BLaER1 (cell line): ENCODE measurements around the gene MACROH2A1.

ENCODE experiments used
- H3K27ac ChIP-seq: shearing (Covaris generic); formaldehyde crosslinking; 2 replicates; pipeline ENCODE4 v1.8.1; 2022
- H3K27me3 ChIP-seq: shearing (Covaris generic); formaldehyde crosslinking; 2 replicates; pipeline ENCODE4 v1.8.1; 2022
- H3K36me3 ChIP-seq: shearing (Covaris generic); formaldehyde crosslinking; 2 replicates; pipeline ENCODE4 v1.8.1; 2022
- H3K4me1 ChIP-seq: shearing (Covaris generic); formaldehyde crosslinking; 2 replicates; pipeline ENCODE4 v1.8.1; 2022
- H3K4me2 ChIP-seq: shearing (Covaris generic); formaldehyde crosslinking; 2 replicates; pipeline ENCODE4 v1.8.1; 2022
- H3K4me3 ChIP-seq: shearing (Covaris generic); formaldehyde crosslinking; 2 replicates; pipeline ENCODE4 v1.8.1; 2022
- H3K9ac ChIP-seq: shearing (Covaris generic); formaldehyde crosslinking; 2 replicates; pipeline ENCODE4 v1.8.1; 2022
- H3K9me3 ChIP-seq: shearing (Covaris generic); formaldehyde crosslinking; 2 replicates; pipeline ENCODE4 v1.8.1; 2022
- H4K20me1 ChIP-seq: shearing (Covaris generic); formaldehyde crosslinking; 2 replicates; pipeline ENCODE4 v1.8.1; 2022
- Cebpa-rat ChIP-seq: shearing (Covaris generic); IDR thresholded peaks from 2 replicates; pipeline ENCODE4 v1.8.1; 2022

MACROH2A1 gene

DNA sequence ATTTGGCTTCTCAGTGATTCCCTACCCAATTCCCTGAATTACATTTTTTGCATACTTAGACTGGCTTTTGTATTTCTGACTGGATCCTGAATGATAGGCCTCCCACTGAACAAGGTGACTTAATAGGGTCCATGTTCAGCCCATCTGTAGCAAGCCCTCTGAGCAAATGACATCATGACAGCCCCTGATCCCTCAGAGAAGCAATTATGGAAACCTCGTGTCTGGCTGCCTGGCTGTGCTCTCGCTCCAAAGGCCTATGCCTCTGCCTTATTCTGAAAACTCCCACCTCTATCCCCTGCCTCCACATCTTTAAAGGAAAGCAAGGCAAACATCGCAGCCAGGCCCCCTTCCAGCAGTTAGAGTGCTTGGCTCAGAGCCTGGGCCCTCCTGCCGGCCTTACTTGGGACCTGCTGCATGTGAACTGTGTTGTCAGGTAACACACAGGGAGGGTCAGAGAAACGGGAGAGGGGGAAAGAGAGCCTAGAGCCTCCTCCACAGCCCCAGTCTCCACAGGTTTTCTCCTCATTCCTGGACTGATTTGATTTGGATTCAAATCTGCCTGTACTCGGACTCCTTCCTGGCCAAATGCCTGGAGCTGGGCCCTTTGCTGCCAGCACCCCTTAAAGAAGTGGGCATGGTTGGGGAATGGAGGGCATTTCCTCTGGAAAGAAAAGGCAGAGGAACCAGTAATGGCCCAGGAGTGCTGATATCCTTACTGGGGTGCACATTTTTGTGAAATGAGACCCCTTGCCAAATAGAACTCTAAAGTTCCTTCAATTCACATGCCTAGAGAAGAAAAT lies 44.3 kb upstream of the MACROH2A1 start:
- H3K27me3 ChIP-seq: no peaks in the 10 kb centered on the region
- H3K4me2 ChIP-seq: peak overlapping the region; percentile 95
- H3K4me3 ChIP-seq: no peak overlapping the region
- H3K9ac ChIP-seq: peak overlapping the region; percentile 73
- peak overlapping the region; percentile 93 for H3K27ac ChIP-seq
- no peaks in the 10 kb centered on the region for H4K20me1 ChIP-seq
- H3K9me3 ChIP-seq: no peaks in the 10 kb centered on the region
- H3K4me1 ChIP-seq: peaks cover 100% of the 10 kb centered on the region
- TF ChIP-seq Cebpa-rat: no peak
- no peaks in the 10 kb centered on the region for H3K36me3 ChIP-seq

DNA sequence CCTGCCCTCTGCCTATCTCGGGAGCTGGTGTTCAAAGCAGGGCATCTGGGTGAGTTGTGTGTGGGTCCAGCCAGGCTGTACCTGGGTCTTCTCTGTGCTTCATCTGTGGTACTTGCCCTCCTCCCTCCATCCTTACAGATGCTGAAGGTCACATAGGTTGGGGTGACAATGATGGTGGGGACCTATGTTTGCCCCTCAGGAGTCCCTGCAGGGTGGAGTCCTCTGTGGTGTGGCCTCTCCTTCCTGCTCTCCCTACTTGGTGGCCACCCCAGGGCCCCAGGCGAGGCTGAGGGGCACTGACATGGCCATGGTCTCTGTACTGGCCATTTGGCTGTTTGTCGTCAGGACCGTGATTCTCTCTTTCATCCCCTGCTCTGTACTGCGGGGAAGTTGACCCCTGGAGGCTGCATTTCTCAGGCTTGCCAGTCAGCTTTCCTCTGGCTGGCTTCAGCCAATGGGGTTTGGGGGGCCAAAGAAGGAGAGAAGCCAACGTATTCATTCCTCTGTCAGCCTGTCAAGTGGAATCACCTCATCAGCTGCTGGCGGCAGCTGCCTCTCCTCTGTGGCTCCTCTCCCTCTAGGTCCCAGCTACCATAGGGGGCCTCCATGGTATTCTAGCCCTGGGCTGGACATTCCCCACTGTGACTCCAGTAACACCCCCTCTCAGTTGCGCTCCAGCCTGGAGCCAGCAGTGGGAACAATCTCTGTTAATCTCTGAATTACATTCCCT lies 43.6 kb upstream of the MACROH2A1 start:
- Histone ChIP-seq H3K4me1 (peaks cover 100% of the 10 kb centered on the region), H3K36me3 (no peaks in the 10 kb centered on the region), H4K20me1 (no peaks in the 10 kb centered on the region), H3K9me3 (no peaks in the 10 kb centered on the region), H3K27ac (peak overlapping the region; percentile 93), H3K4me3 (peak overlapping the region; percentile 13; the same call in 1 of the 2 replicates), H3K4me2 (peak overlapping the region; percentile 95), H3K27me3 (no peaks in the 10 kb centered on the region), H3K9ac (peak overlapping the region; percentile 73)
- TF ChIP-seq Cebpa-rat: no peak

DNA sequence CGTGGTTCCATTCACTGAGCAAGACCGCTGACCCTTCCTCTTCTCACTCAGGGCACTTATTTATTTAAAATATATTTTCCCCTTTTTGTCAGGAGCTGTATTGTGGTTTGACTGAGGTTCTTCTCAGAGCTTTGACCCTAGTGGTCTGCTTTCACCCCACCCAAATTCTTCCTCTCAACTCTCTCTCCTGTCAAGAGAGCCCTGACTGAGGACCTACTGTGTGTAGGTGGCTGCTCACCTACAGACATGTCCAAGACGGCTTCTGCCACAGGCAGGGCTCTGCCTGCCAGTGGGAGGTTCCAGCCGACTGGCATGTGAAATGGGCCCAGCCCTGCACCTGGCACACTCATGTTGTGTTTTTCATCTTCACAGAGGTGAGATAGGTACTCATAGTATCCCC lies 42.9 kb upstream of the MACROH2A1 start:
- peak overlapping the region; percentile 13 for H3K4me3 ChIP-seq
- peak overlapping the region; percentile 73 for H3K9ac ChIP-seq
- H4K20me1 ChIP-seq: no peaks in the 10 kb centered on the region
- H3K4me2 ChIP-seq: peak overlapping the region; percentile 95
- no peaks in the 10 kb centered on the region for H3K36me3 ChIP-seq
- TF ChIP-seq Cebpa-rat: no peak
- no peaks in the 10 kb centered on the region for H3K9me3 ChIP-seq
- H3K4me1 ChIP-seq: peaks cover 100% of the 10 kb centered on the region
- H3K27me3 ChIP-seq: no peaks in the 10 kb centered on the region
- H3K27ac ChIP-seq: peak overlapping the region; percentile 93

DNA sequence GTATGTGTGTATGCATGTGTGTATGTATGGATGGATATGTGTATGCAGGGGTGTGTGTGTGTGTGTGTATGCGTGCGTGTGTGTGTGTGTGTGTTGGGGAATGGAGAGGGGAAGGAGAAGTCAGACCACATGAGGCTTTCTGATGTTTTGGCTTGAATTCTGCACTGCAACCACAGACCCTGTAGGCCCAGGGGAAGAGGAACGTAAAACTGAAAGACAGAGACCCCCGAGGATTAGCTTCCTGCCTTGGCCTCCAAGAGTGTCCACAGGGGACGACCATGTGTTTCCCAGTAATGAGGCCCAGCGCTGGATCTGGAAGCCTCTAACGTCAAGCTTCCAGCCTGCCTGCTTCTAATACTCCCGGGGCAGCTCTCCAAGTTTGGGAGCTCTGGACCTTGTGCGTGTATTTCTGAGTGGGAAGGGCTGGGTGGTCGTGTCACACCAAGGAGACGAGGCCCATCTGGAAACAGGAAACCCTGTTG lies 42.4 kb upstream of the MACROH2A1 start:
- Histone ChIP-seq H3K9me3 (no peaks in the 10 kb centered on the region), H3K36me3 (no peaks in the 10 kb centered on the region), H3K9ac (peak overlapping the region; percentile 73), H3K27ac (peak overlapping the region; percentile 93), H3K4me2 (peak overlapping the region; percentile 95), H3K4me1 (peaks cover 100% of the 10 kb centered on the region), H3K27me3 (no peaks in the 10 kb centered on the region), H3K4me3 (peak overlapping the region; percentile 13), H4K20me1 (no peaks in the 10 kb centered on the region)
- TF ChIP-seq Cebpa-rat: no peak

DNA sequence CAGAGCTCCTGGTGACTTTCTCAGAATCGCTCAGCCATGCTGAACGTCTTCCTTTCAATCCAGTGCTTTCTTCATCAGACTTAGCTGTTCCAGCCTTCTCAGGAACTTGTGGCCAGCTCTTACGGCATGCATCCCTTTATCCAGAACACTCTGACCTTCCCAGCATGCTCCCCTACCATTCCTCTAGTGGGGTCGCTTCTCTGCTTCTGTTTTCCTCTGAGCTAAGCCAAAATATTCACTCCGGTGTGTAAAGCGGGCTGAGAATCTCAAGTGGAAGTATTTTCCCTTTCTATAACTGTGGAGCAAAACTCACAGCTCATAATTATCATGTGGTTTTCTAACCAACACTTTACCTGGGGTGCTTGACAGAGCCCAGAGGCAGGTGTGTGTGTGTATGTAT lies 41.9 kb upstream of the MACROH2A1 start:
- no peaks in the 10 kb centered on the region for H3K27me3 ChIP-seq
- 0 out of 2 replicates have a peak overlapping the region, but pooled peaks have one; percentile 1 for H3K4me3 ChIP-seq
- H3K27ac ChIP-seq: peak overlapping the region; percentile 93
- TF ChIP-seq Cebpa-rat: no peak
- peaks cover 100% of the 10 kb centered on the region for H3K4me1 ChIP-seq
- no peaks in the 10 kb centered on the region for H3K9me3 ChIP-seq
- peak overlapping the region; percentile 95 for H3K4me2 ChIP-seq
- H4K20me1 ChIP-seq: no peaks in the 10 kb centered on the region
- peak overlapping the region; percentile 66; the same call in 1 of the 2 replicates for H3K9ac ChIP-seq
- H3K36me3 ChIP-seq: no peaks in the 10 kb centered on the region

DNA sequence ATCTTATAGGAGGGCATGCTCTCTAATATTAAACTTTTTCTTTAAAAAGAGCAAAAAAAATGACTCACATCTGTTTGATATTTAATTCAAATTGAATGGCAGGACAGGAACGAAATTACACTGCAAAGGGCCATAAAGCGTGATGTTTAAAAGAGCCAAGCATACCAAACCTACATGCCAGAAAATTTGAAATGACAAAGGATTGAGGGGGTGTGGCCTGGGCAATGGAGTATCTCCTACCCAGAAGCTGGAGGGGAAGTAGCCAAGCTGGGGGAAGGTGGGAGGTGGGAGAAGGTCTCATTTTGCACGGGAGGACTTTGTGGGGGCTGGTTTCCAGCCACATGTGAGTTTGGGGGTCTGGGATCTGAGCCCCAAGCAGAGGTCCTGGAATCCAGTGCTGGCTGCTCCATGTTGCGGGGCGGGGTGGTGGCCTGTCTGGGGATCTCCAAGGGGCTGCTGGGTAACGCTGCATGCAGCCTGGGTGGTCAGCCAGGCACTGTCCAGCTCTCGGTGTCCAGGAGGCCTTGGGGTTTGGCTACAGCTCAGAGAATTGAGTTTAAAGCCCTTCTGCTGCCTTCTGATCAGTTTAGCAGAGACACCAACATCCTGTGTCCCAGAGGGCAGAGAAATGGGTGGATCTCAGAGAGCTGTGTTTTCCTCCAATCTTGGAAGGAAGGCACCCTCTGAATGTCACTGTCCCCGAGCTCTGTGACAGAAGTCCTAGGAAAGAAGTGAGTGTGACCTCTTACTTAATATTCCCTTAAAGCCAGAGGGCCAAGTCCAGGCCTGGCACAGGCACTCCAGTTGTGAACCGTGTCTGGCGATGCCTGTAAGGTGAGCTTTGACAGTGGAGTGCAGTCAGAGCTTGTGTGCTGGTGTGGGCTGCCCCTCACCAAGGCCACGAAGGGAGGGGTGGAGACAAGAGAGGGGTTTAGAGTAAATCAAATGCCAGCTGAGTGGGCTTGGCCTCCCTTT lies 40.5 kb upstream of the MACROH2A1 start:
- peak overlapping the region; percentile 93 for H3K27ac ChIP-seq
- no peaks in the 10 kb centered on the region for H3K27me3 ChIP-seq
- peaks cover 100% of the 10 kb centered on the region for H3K4me1 ChIP-seq
- TF ChIP-seq Cebpa-rat: no peak
- no peaks in the 10 kb centered on the region for H4K20me1 ChIP-seq
- H3K4me3 ChIP-seq: peak overlapping the region; percentile 26; the same call in 1 of the 2 replicates
- H3K9ac ChIP-seq: peak overlapping the region; percentile 66
- H3K4me2 ChIP-seq: peak overlapping the region; percentile 95
- H3K36me3 ChIP-seq: no peaks in the 10 kb centered on the region
- no peaks in the 10 kb centered on the region for H3K9me3 ChIP-seq

DNA sequence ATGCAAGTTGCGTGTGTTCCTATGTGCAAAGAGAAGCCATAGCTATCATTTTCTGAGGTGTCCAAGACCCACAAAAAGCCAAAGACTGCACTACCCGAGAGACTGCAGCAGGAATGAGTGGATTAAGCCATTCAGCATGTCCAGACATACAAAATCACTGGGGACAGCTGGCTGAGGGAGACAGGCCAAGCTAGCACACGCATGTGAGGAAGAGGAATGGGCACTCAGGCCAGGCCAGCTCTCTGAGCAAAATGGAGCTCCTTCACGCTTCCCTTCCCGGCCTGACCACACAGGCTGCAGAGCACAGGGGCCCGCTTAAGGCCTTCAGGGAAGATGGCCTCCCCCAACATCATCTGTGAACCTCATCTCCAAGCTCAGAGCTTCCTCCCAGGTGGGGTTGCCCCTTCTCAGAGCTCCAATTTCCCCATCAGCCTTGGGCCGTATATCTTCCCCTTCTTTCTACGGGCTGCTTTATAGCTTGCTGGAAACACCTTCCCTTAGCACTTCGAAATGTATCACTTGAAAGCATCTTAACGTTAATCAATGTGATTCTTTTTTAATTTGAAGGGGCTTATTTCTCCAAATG lies 39.7 kb upstream of the MACROH2A1 start:
- no peak overlapping the region for H3K4me3 ChIP-seq
- H3K9me3 ChIP-seq: no peaks in the 10 kb centered on the region
- no peak for TF ChIP-seq Cebpa-rat
- H3K9ac ChIP-seq: no peak overlapping the region; the same call in 1 of the 2 replicates
- peak overlapping the region; percentile 95 for H3K4me2 ChIP-seq
- H3K27ac ChIP-seq: peak overlapping the region; percentile 93
- H4K20me1 ChIP-seq: no peaks in the 10 kb centered on the region
- H3K36me3 ChIP-seq: no peaks in the 10 kb centered on the region
- H3K27me3 ChIP-seq: no peaks in the 10 kb centered on the region
- peaks cover 100% of the 10 kb centered on the region for H3K4me1 ChIP-seq

DNA sequence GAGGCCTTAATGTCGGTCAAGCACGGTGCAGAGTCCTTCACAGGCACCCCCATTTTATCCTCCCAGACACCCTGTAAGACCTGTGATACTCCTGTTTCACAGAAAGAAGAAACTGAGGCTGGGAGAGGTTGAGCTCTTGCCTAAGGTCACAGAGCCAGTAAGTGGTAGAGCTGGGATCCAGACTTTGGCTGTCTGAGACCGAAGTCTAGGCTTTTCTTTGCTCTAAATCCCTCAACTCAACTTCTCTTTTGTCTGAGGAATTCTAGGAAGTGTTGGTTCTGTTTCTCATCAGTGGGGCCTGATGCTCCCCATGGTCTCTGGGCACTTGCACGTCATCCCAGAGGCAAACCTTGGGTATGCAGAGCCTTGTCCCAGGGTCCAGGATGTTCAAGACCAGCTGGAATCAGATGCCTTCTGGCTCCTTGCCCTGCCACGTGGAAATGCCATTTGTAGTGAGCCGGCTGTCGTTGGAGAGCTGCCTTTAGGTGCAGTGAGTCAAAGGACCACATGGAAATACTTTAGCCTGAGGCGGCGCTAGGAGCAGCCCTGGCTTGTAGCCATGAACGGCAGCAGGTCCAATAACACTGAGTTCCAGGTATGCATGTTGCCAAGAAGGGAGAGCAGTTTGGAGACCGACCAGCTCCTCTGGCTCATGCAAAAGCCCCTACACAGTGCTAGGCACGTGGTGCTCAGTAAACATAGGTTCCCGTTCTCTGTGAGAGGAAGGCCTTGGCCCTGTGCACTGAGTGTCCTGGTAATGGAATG lies 38.9 kb upstream of the MACROH2A1 start:
- H3K9ac ChIP-seq: peak overlapping the region; percentile 78

More for the DNA sequence above, 38.9 kb upstream of the MACROH2A1 start:
- Histone ChIP-seq H3K27me3 (no peaks in the 10 kb centered on the region), H3K9me3 (no peaks in the 10 kb centered on the region), H3K4me2 (peak overlapping the region; percentile 95), H3K36me3 (no peaks in the 10 kb centered on the region), H4K20me1 (no peaks in the 10 kb centered on the region), H3K4me3 (peak overlapping the region; percentile 36; the same call in 1 of the 2 replicates), H3K27ac (peak overlapping the region; percentile 93), H3K4me1 (peaks cover 100% of the 10 kb centered on the region)
- TF ChIP-seq Cebpa-rat: no peak
